Measurements from ENCODE around the gene GTF2IRD1.

DNA sequence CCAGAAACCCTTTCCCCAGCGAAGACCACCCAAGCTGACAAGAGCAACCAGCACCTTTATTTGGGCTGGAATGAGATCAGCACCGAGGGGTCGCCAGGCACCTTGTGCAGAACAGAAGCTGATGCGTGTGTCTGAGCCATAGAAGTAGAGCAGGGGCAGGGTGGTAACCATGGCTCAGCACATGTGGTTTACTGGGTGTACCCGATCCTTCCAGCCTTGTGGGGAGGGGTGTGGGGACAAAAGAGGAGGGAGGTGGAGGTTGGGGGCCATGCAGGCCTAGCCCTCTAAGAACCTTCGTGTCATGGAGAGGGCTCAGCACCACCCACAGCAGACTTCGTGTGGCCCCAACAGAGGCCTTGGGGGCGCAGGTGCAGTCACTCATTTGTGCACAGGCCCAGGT, 119.8 kb downstream of the GTF2IRD1 start:
- no peak for TF ChIP-seq POLR2AphosphoS5 (IDR thresholded peaks at IDR 0.05; ENCODE audit: low read depth, low read length)
- TF ChIP-seq, protein P1, sequence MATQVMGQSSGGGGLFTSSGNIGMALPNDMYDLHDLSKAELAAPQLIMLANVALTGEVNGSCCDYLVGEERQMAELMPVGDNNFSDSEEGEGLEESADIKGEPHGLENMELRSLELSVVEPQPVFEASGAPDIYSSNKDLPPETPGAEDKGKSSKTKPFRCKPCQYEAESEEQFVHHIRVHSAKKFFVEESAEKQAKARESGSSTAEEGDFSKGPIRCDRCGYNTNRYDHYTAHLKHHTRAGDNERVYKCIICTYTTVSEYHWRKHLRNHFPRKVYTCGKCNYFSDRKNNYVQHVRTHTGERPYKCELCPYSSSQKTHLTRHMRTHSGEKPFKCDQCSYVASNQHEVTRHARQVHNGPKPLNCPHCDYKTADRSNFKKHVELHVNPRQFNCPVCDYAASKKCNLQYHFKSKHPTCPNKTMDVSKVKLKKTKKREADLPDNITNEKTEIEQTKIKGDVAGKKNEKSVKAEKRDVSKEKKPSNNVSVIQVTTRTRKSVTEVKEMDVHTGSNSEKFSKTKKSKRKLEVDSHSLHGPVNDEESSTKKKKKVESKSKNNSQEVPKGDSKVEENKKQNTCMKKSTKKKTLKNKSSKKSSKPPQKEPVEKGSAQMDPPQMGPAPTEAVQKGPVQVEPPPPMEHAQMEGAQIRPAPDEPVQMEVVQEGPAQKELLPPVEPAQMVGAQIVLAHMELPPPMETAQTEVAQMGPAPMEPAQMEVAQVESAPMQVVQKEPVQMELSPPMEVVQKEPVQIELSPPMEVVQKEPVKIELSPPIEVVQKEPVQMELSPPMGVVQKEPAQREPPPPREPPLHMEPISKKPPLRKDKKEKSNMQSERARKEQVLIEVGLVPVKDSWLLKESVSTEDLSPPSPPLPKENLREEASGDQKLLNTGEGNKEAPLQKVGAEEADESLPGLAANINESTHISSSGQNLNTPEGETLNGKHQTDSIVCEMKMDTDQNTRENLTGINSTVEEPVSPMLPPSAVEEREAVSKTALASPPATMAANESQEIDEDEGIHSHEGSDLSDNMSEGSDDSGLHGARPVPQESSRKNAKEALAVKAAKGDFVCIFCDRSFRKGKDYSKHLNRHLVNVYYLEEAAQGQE (IDR thresholded peaks at IDR 0.05; ENCODE audit: insufficient read depth in 1 of 2, low read depth in 2 of 2, low read length in 2 of 2), result no peak
- TF ChIP-seq TAF1 (IDR thresholded peaks at IDR 0.05; ENCODE audit: borderline replicate concordance, insufficient read depth, low read length), result no peak
- TF ChIP-seq SIN3A (IDR thresholded peaks at IDR 0.05; ENCODE audit: borderline replicate concordance, insufficient read depth, low read length), result no peak

Data from PFSK-1 (cell line).